K562 (cell line): ENCODE data around the gene KCNJ14. TPM values are rescaled to one million over a fixed set of nuclear protein-coding genes. Genes with fewer than 3 reads are reported as not detected.

ENCODE experiments used
- CXXC5 ChIP-seq: fragments of 250-450 bp; sonication (Bioruptor Pico); IDR thresholded peaks from 2 replicates; pipeline ENCODE4 v1.8.0; 2022; ENCODE audit warnings: inconsistent platforms, mild to moderate bottlenecking, moderate library complexity
- DIDO1 ChIP-seq: fragments of 450-650 bp; IDR thresholded peaks from 2 replicates; pipeline ENCODE4 v1.6.1; 2016; ENCODE audit warnings: low read depth, missing biosample characterization, missing genetic modification characterization
- ETV5 ChIP-seq: sonication (generic); formaldehyde crosslinking; IDR thresholded peaks from 2 replicates; pipeline ENCODE4 v1.4.0; 2020; ENCODE audit warnings: low read depth, mild to moderate bottlenecking, missing genetic modification reagents
- HDAC1 ChIP-seq, 2 experiments: fragments of 450-650 bp; IDR thresholded peaks; 2 replicates each; pipeline ENCODE4 v1.6.1; 2016 to 2017; ENCODE audit warnings: inconsistent platforms in 1 of 2, mild to moderate bottlenecking in 1 of 2, moderate library complexity in 1 of 2
- HDAC3 ChIP-seq: fragments of 450-650 bp; IDR thresholded peaks from 2 replicates; pipeline ENCODE4 v1.6.1; 2018; ENCODE audit warnings: borderline replicate concordance, mild to moderate bottlenecking, moderate library complexity; ENCODE audit not compliant: partially characterized antibody
- HDGF ChIP-seq: fragments of 450-650 bp; IDR thresholded peaks from 2 replicates; pipeline ENCODE4 v1.6.1; 2016
- HES1 ChIP-seq: fragments of 450-650 bp; IDR thresholded peaks from 2 replicates; pipeline ENCODE4 v1.6.1; 2016; ENCODE audit warnings: low read depth, mild to moderate bottlenecking, moderate library complexity
- KAT8 ChIP-seq: fragments of 450-650 bp; IDR thresholded peaks from 2 replicates; pipeline ENCODE4 v1.6.1; 2016; ENCODE audit warnings: low read depth, mild to moderate bottlenecking
- NONO ChIP-seq, 2 experiments: fragments of 200-400 bp in 1 of 2; fragments of 450-650 bp in 1 of 2; formaldehyde crosslinking in 1 of 2; IDR thresholded peaks; 2 replicates each; pipeline ENCODE4 v1.6.1; 2017; ENCODE audit warnings: low read depth in 2 of 2, mild to moderate bottlenecking in 2 of 2, moderate library complexity in 2 of 2, low read length in 1 of 2
- NR1H2 ChIP-seq: sonication (generic); formaldehyde crosslinking; IDR thresholded peaks from 2 replicates; pipeline ENCODE4 v1.4.0; 2020; ENCODE audit warnings: mild to moderate bottlenecking, missing genetic modification reagents
- OTX1 ChIP-seq: fragments of 450-650 bp; formaldehyde crosslinking; IDR thresholded peaks from 2 replicates; pipeline ENCODE4 v1.4.0; 2022; ENCODE audit warnings: mild to moderate bottlenecking
- PHF20 ChIP-seq: fragments of 450-650 bp; IDR thresholded peaks from 2 replicates; pipeline ENCODE4 v1.6.1; 2018; ENCODE audit not compliant: partially characterized antibody
- POU5F1 ChIP-seq: fragments of 150-350 bp; IDR thresholded peaks from 2 replicates; pipeline ENCODE4 v1.6.1; 2014; ENCODE audit warnings: borderline replicate concordance, low read length, low read depth, mild to moderate bottlenecking; ENCODE audit not compliant: partially characterized antibody
- RNF219 ChIP-seq: fragments of 250-450 bp; sonication (Bioruptor Pico); IDR thresholded peaks from 2 replicates; pipeline ENCODE4 v1.5.0; 2022; ENCODE audit warnings: mild to moderate bottlenecking
- ZBTB7A ChIP-seq: IDR thresholded peaks from 2 replicates; pipeline ENCODE4 v1.6.1; 2011; ENCODE audit warnings: low read depth, mild to moderate bottlenecking, low read length, moderate library complexity, borderline replicate concordance; ENCODE audit not compliant: control insufficient read depth
- ZC3H8 ChIP-seq: fragments of 450-650 bp; IDR thresholded peaks from 2 replicates; pipeline ENCODE4 v1.6.1; 2017
- polyA plus RNA-seq, 8 experiments: library from polyadenylated mRNA; depleted of rRNA in 4 of 8; stranded (reverse) in 5 of 8; unstranded in 3 of 8; fragments of >200 nt; fragmentation: Nextera tagmentation in 2 of 8; fragmentation: Illumina TruSeq in 1 of 8; extraction: Ambion mirVana in 2 of 8; extraction: Trizol in 1 of 8; gene quantifications; 2 replicates each; pipeline versions ENCODE4 v1.2.1 to v1.2.3, GENCODE V29; 2011 to 2014; ENCODE audit warnings: inconsistent platforms in 1 of 8, missing spikeins in 1 of 8
- total RNA-seq, 7 experiments: library from RNA; depleted of rRNA in 6 of 7; stranded (reverse); fragments of >200 nt in 6 of 7; fragmentation: Illumina TruSeq in 2 of 7; extraction: Trizol in 2 of 7; gene quantifications; 2 replicates each; pipeline versions ENCODE4 v1.2.1 to v1.2.3, GENCODE V29; 2011 to 2021; ENCODE audit warnings: low replicate concordance in 1 of 7
- TF ChIP-seq, protein P1 (sequence below): fragments of 450-650 bp; IDR thresholded peaks from 2 replicates; pipeline ENCODE4 v1.6.1; 2018; ENCODE audit warnings: mild to moderate bottlenecking, low read depth; ENCODE audit not compliant: partially characterized antibody
- TF ChIP-seq, protein P2 (sequence below), 2 experiments: fragments of 450-650 bp; IDR thresholded peaks; 2 replicates each; pipeline ENCODE4 v1.6.1; 2018; ENCODE audit warnings: mild to moderate bottlenecking in 2 of 2, low read depth in 1 of 2; ENCODE audit not compliant: partially characterized antibody in 2 of 2

Gene KCNJ14
- total and polyA plus RNA-seq, 9 of the 15 experiments (the other 6 are each of a cell fraction or from before 2014, with no cell fraction given): 0.15 to 1.6 (median 0.49) TPM

DNA sequence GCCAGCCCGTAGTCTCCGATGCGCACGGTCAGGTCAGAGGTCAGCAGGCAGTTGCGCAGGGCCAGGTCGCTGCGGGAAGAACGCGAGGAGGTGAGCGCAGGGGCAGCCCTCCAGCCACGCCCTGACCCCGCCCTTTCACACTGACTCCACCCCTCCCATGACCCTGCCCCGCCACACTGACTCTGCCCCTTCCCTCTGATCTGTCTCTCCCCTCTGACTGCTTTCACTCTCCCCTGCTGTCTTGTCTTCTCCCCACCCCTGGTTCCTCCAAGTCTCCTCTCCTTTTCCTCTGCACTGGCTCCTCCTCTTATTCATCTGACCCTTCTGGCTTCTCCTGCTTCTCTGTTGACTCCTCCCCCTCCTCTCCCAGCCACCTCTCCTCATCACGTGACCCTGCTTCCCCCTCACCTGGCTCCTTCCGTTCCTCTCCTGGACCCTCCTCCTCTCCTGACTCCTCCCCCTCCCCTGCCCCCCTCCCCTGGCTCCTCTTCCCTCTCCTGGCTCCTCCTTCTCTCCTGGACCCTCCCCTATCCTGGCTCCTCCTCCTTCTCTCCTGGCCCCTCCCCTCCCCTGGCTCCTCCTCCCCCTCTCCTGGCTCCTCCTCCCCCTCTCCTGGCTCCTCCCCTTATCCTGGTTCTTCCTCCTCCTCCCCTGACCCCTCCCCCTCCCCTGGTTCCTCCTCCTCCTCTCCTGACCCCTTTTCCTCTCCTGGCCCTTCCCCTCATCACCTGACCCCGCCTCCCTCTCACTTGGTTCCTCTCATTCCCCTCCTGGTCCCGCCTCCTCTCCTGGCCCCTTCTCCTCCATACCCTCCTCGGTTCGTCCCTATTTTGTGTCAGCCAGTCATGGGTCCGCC lies 46.3 kb downstream of the KCNJ14 start (continued):
- TF ChIP-seq, protein P1, sequence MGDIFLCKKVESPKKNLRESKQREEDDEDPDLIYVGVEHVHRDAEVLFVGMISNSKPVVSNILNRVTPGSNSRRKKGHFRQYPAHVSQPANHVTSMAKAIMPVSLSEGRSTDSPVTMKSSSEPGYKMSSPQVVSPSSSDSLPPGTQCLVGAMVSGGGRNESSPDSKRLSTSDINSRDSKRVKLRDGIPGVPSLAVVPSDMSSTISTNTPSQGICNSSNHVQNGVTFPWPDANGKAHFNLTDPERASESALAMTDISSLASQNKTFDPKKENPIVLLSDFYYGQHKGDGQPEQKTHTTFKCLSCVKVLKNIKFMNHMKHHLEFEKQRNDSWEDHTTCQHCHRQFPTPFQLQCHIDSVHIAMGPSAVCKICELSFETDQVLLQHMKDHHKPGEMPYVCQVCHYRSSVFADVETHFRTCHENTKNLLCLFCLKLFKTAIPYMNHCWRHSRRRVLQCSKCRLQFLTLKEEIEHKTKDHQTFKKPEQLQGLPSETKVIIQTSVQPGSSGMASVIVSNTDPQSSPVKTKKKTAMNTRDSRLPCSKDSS: no peak
- TF ChIP-seq KAT8: no peak
- peak; percentile 97 for TF ChIP-seq HDGF
- TF ChIP-seq PHF20: peak; percentile 29
- TF ChIP-seq HDAC1 (IDR thresholded peaks at IDR 0.05): peak in 1 of 2 experiments; percentile 95; a peak in 2 of 4 replicates
- TF ChIP-seq OTX1 (CRISPR knock-in tag): peak; percentile 98
- no peak for TF ChIP-seq ETV5 (CRISPR knock-in tag)
- TF ChIP-seq NR1H2 (CRISPR knock-in tag): no peak
- peak; percentile 48; the same call in 1 of the 2 replicates for TF ChIP-seq ZBTB7A
- TF ChIP-seq POU5F1: no peak
- TF ChIP-seq, protein P2, sequence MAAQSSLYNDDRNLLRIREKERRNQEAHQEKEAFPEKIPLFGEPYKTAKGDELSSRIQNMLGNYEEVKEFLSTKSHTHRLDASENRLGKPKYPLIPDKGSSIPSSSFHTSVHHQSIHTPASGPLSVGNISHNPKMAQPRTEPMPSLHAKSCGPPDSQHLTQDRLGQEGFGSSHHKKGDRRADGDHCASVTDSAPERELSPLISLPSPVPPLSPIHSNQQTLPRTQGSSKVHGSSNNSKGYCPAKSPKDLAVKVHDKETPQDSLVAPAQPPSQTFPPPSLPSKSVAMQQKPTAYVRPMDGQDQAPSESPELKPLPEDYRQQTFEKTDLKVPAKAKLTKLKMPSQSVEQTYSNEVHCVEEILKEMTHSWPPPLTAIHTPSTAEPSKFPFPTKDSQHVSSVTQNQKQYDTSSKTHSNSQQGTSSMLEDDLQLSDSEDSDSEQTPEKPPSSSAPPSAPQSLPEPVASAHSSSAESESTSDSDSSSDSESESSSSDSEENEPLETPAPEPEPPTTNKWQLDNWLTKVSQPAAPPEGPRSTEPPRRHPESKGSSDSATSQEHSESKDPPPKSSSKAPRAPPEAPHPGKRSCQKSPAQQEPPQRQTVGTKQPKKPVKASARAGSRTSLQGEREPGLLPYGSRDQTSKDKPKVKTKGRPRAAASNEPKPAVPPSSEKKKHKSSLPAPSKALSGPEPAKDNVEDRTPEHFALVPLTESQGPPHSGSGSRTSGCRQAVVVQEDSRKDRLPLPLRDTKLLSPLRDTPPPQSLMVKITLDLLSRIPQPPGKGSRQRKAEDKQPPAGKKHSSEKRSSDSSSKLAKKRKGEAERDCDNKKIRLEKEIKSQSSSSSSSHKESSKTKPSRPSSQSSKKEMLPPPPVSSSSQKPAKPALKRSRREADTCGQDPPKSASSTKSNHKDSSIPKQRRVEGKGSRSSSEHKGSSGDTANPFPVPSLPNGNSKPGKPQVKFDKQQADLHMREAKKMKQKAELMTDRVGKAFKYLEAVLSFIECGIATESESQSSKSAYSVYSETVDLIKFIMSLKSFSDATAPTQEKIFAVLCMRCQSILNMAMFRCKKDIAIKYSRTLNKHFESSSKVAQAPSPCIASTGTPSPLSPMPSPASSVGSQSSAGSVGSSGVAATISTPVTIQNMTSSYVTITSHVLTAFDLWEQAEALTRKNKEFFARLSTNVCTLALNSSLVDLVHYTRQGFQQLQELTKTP (IDR thresholded peaks at IDR 0.05; ENCODE audit: low read depth in 1 of 2, partially characterized antibody in 2 of 2): peak in 1 of 2 experiments; percentile 93
- TF ChIP-seq HDAC3: no peak
- TF ChIP-seq RNF219 (CRISPR knock-in tag): no peak
- 0 out of 2 replicates have a peak, but pooled peaks have one; percentile 66 for TF ChIP-seq ZC3H8
- TF ChIP-seq CXXC5 (CRISPR knock-in tag): peak; percentile 90
- TF ChIP-seq NONO (IDR thresholded peaks at IDR 0.05; ENCODE audit: low read depth in 2 of 2, low read length in 1 of 2): no peak
- TF ChIP-seq DIDO1: 0 out of 2 replicates have a peak, but pooled peaks have one; percentile 48
- peak; percentile 16; the same call in 1 of the 2 replicates for TF ChIP-seq HES1
